ENCODE results near the gene IFI16. TPM values are rescaled to one million over a fixed set of nuclear protein-coding genes. Genes with fewer than 3 reads are reported as not detected.

The IFI16 gene
- total and polyA plus RNA-seq, 2 of the 4 experiments (the other 2 are of a cell fraction): 45.0 to 65.3 TPM

GRCh38 chr1:159068886-159069285 lies 59.2 kb downstream of the IFI16 start:
- Histone ChIP-seq H3K18ac (ENCODE audit: low read depth, low read length) (no peak overlapping the region), H2AFZ (replicated peaks; ENCODE audit: low read length, poor library complexity) (no peak overlapping the region), H3K9me1 (ENCODE audit: insufficient read depth, low read length) (no peaks in the 10 kb centered on the region), H3K4ac (ENCODE audit: low read depth, low read length) (no peak overlapping the region), H3K9ac (ENCODE audit: low read depth, low read length) (no peak overlapping the region), H2BK120ac (ENCODE audit: low read depth, low read length) (no peak overlapping the region), H3K4me1 (ENCODE audit: control insufficient read depth, insufficient read depth, low read length) (0 out of 2 replicates have a peak, but pooled peaks cover 2% of the 10 kb centered on the region), H3K4me2 (ENCODE audit: low read depth, low read length) (no peak overlapping the region), H4K20me1 (ENCODE audit: insufficient read depth, low read length) (no peaks in the 10 kb centered on the region), H3K27me3 (ENCODE audit: control insufficient read depth, insufficient read depth, low read length) (no peaks in the 10 kb centered on the region), H2BK15ac (ENCODE audit: low read depth, low read length) (no peak overlapping the region), H4K8ac (ENCODE audit: low read depth in 2 of 2, low read length in 2 of 2) (no peak overlapping the region), H3K27ac (ENCODE audit: insufficient read depth, low read length) (no peak overlapping the region), H3K36me3 (ENCODE audit: control insufficient read depth, insufficient read depth, low read length) (no peaks in the 10 kb centered on the region), H2AK9ac (replicated peaks; ENCODE audit: low read depth, low read length, poor library complexity) (no peak overlapping the region), H3K9me3 (ENCODE audit: control insufficient read depth, insufficient read depth, low read length) (no peaks in the 10 kb centered on the region), H2AK5ac (ENCODE audit: low read depth, low read length) (no peak overlapping the region), H3K4me3 (ENCODE audit: insufficient read depth, low read depth, low read length) (no peak overlapping the region), H3K23ac (ENCODE audit: low read depth, low read length) (no peak overlapping the region), H4K5ac (ENCODE audit: low read depth, low read length) (no peak overlapping the region), H3K79me1 (ENCODE audit: low read depth in 1 of 2, low read length in 2 of 2) (no peaks in the 10 kb centered on the region), H3K56ac (ENCODE audit: extremely low read depth, insufficient read depth, low read length) (no peak overlapping the region), H4K91ac (ENCODE audit: insufficient read depth, low read depth, low read length) (no peak overlapping the region), H2BK5ac (ENCODE audit: low read depth, low read length, poor library complexity, severe bottlenecking) (no peak overlapping the region), H2BK20ac (ENCODE audit: low read depth, low read length) (no peak overlapping the region), H3K14ac (replicated peaks; ENCODE audit: low read depth, low read length) (no peak overlapping the region)
- DNase-seq (peak; percentile 78), ATAC-seq (ENCODE audit: low read depth) (peak; percentile 65; the same call in 1 of the 2 replicates)
- in situ Hi-C loops (cut with MboI; ENCODE audit: low sequenced_read_pairs) (no loop called here), dilution Hi-C loops (cut with HindIII; ENCODE audit: low sequenced_read_pairs, unreplicated experiment) (no loop called here), intact Hi-C loops (cut with micrococcal nuclease) (no loop called here)
- TF ChIP-seq FOS (IDR thresholded peaks at IDR 0.05; ENCODE audit: low read depth, low read length) (peak; percentile 55), RCOR1 (IDR thresholded peaks at IDR 0.05; ENCODE audit: insufficient replicate concordance, low read length) (no peak), RAD21 (IDR thresholded peaks at IDR 0.05; ENCODE audit: low read length) (no peak), CEBPB (IDR thresholded peaks at IDR 0.05; ENCODE audit: low read depth, low read length) (peak; percentile 93)
- TF ChIP-seq, protein P1, sequence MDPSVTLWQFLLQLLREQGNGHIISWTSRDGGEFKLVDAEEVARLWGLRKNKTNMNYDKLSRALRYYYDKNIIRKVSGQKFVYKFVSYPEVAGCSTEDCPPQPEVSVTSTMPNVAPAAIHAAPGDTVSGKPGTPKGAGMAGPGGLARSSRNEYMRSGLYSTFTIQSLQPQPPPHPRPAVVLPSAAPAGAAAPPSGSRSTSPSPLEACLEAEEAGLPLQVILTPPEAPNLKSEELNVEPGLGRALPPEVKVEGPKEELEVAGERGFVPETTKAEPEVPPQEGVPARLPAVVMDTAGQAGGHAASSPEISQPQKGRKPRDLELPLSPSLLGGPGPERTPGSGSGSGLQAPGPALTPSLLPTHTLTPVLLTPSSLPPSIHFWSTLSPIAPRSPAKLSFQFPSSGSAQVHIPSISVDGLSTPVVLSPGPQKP (IDR thresholded peaks at IDR 0.05; ENCODE audit: borderline replicate concordance, low read depth, low read length): no peak
- no TSS peak for BruUV-seq (replicated peaks)
- ChIA-PET CTCF (interaction anchor here (1.3 kb wide), 1 partner anchor 865 kb away, joined by 4 read pairs; no protein-coding TSS in a partner anchor), POLR2A (ENCODE audit: unreplicated experiment) (no interaction called here)
- WGBS, 2 experiments (ENCODE audit: extremely low coverage in 2 of 2, insufficient read length in 1 of 2): no CpG with 5 or more reads among the region's 2 CpGs
